Measurements from ENCODE around the gene NPY5R. TPM values are rescaled to one million over a fixed set of nuclear protein-coding genes. Genes with fewer than 3 reads are reported as not detected.

The NPY5R gene
- total RNA-seq, 4 donors from 2014 or later = 1.4 to 2.7 (median 2.0) TPM

GRCh38 chr4:163384926-163385325 lies 41.2 kb downstream of the NPY5R start:
- DNase-seq (ENCODE audit: low spot score in 2 of 2) = no peak
- Histone ChIP-seq H3K36me3 (no peaks in the 10 kb centered on the region), H3K27ac (no peak overlapping the region), H3K27me3 (no peaks in the 10 kb centered on the region), H3K9me3 (no peaks in the 10 kb centered on the region), H3K4me1 (no peaks in the 10 kb centered on the region), H3K4me3 (no peak overlapping the region)
- TF ChIP-seq EP300 (IDR thresholded peaks at IDR 0.05) = no peak
- TF ChIP-seq POLR2A (IDR thresholded peaks at IDR 0.05) = no peak
- TF ChIP-seq, protein P1, sequence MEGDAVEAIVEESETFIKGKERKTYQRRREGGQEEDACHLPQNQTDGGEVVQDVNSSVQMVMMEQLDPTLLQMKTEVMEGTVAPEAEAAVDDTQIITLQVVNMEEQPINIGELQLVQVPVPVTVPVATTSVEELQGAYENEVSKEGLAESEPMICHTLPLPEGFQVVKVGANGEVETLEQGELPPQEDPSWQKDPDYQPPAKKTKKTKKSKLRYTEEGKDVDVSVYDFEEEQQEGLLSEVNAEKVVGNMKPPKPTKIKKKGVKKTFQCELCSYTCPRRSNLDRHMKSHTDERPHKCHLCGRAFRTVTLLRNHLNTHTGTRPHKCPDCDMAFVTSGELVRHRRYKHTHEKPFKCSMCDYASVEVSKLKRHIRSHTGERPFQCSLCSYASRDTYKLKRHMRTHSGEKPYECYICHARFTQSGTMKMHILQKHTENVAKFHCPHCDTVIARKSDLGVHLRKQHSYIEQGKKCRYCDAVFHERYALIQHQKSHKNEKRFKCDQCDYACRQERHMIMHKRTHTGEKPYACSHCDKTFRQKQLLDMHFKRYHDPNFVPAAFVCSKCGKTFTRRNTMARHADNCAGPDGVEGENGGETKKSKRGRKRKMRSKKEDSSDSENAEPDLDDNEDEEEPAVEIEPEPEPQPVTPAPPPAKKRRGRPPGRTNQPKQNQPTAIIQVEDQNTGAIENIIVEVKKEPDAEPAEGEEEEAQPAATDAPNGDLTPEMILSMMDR (IDR thresholded peaks at IDR 0.05) = no peak
- no peak for TF ChIP-seq POLR2AphosphoS5 (IDR thresholded peaks at IDR 0.05)

- H3K4me3 ChIP-seq = no peak overlapping the region
- no peaks in the 10 kb centered on the region for H3K27me3 ChIP-seq
- no peaks in the 10 kb centered on the region for H3K9me3 ChIP-seq
- 62% methylated on average over 4 of the region's 4 CpGs for WGBS
- H3K27ac ChIP-seq = no peak overlapping the region
- TF ChIP-seq EP300 (IDR thresholded peaks at IDR 0.05) (no peak), POLR2A (IDR thresholded peaks at IDR 0.05) (no peak), POLR2AphosphoS5 (IDR thresholded peaks at IDR 0.05) (no peak)
- H3K4me1 ChIP-seq = no peaks in the 10 kb centered on the region
- no peak for DNase-seq (ENCODE audit: low spot score in 2 of 2)
- H3K36me3 ChIP-seq = no peaks in the 10 kb centered on the region
These were observed 41.8 kb downstream of the NPY5R start for GRCh38 chr4:163385466-163385865.

DNA sequence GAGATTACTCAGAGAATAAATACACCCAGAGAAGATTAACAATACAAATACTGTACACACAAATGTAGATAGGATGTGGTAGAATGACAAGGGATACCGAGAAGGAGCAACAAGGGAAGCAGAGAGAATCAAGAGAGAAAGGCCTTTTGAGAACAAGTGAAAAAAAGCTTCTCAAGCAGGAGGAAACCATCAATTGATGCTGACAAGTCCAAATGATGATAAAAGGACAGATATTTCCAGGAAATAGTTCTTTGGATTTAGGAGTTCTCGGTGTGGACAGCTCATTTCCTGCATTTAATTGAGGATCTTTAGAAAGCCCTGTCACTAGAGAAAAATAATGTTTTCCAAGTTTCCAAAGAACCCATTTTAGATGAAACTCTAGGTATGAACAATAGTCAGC lies 48.1 kb downstream of the NPY5R start:
- 67% methylated on average over 2 of the region's 2 CpGs for WGBS
- no peaks in the 10 kb centered on the region for H3K27me3 ChIP-seq
- no peak for DNase-seq (ENCODE audit: low spot score in 2 of 2)

DNA sequence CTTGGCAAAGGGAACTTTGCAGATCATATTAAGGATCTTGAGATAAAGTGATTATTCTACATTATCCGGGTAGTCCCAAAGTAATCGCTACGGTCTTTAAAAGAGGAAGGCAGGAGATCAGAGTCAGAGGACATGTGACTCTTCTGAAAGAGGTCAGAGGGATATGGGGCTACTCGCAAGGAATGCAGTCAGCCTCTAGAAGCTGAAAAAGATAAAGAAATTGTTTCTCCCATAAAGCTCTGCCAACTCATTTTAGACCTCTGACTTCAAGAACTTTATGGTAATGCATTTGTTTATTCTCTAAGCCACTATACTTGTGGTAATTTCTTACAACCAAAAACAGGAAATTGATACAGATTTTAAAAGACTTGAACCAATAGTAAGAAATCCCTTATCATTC lies 48.6 kb downstream of the NPY5R start:
- 57% methylated on average over 4 of the region's 4 CpGs for WGBS

More for the DNA sequence above, 48.1 kb downstream of the NPY5R start:
- no peaks in the 10 kb centered on the region for H3K36me3 ChIP-seq
- TF ChIP-seq EP300 (IDR thresholded peaks at IDR 0.05) = no peak
- no peak for TF ChIP-seq POLR2A (IDR thresholded peaks at IDR 0.05)
- TF ChIP-seq POLR2AphosphoS5 (IDR thresholded peaks at IDR 0.05) = no peak
- TF ChIP-seq, protein P1 (IDR thresholded peaks at IDR 0.05) = no peak
- no peak overlapping the region for H3K4me3 ChIP-seq
- H3K9me3 ChIP-seq = no peaks in the 10 kb centered on the region
- no peak overlapping the region for H3K27ac ChIP-seq
- no peaks in the 10 kb centered on the region for H3K4me1 ChIP-seq

DNA sequence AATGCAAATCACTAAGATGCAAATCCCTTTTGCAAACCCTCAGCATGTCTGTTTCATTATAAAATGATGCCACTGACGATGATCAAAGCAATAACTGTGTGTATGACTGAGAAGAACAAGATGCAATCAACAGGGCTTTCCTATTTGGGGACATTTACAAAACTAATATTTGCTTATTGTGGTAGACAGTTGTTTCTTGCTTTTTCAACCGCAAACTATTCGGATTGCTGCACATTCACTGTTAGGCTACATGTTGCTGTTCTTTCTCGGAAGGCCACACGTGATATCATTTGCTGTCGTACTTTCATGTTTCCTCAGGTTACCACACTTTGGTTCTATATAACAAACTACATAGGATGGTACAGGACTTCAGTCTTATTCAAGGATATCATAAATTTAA lies 49.8 kb downstream of the NPY5R start:
- no peak for DNase-seq (ENCODE audit: low spot score in 2 of 2)
- Histone ChIP-seq H3K9me3 (no peaks in the 10 kb centered on the region), H3K36me3 (no peaks in the 10 kb centered on the region), H3K27me3 (no peaks in the 10 kb centered on the region), H3K27ac (no peak overlapping the region), H3K4me3 (no peak overlapping the region), H3K4me1 (no peaks in the 10 kb centered on the region)
- WGBS = 91% methylated on average over 6 of the region's 6 CpGs
- TF ChIP-seq, protein P1 (IDR thresholded peaks at IDR 0.05) = no peak
- TF ChIP-seq POLR2A (IDR thresholded peaks at IDR 0.05) (no peak), EP300 (IDR thresholded peaks at IDR 0.05) (no peak), POLR2AphosphoS5 (IDR thresholded peaks at IDR 0.05) (no peak)

More for the DNA sequence above, 48.6 kb downstream of the NPY5R start:
- no peaks in the 10 kb centered on the region for H3K9me3 ChIP-seq
- no peak overlapping the region for H3K4me3 ChIP-seq
- no peaks in the 10 kb centered on the region for H3K4me1 ChIP-seq
- no peak for DNase-seq (ENCODE audit: low spot score in 2 of 2)
- H3K27me3 ChIP-seq = no peaks in the 10 kb centered on the region
- TF ChIP-seq, protein P1 (IDR thresholded peaks at IDR 0.05) = no peak
- TF ChIP-seq POLR2AphosphoS5 (IDR thresholded peaks at IDR 0.05) (no peak), EP300 (IDR thresholded peaks at IDR 0.05) (no peak), POLR2A (IDR thresholded peaks at IDR 0.05) (no peak)
- H3K27ac ChIP-seq = no peak overlapping the region
- no peaks in the 10 kb centered on the region for H3K36me3 ChIP-seq

DNA sequence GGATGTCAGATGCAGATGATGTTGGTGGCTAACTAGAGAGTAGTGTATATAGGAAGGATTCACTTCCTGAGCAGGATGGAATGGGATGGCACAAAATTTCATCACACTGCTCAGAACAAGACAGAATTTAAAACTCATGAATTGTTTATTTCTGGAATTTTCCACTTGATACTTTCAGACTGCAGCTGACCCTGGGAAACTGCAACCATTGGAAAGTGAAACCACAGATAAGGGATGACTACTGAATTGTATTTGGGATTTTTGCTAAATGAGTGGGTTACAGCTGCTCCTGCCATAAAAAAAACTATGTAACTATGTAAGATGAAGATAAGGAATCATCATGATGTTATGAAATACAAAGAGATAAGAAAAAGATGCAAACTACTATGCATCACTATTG lies 51.4 kb downstream of the NPY5R start:
- H3K4me1 ChIP-seq = no peaks in the 10 kb centered on the region
- TF ChIP-seq, protein P1 (IDR thresholded peaks at IDR 0.05) = no peak
- TF ChIP-seq POLR2A (IDR thresholded peaks at IDR 0.05) (no peak), EP300 (IDR thresholded peaks at IDR 0.05) (no peak), POLR2AphosphoS5 (IDR thresholded peaks at IDR 0.05) (no peak)
- H3K27ac ChIP-seq = no peak overlapping the region
- no peak overlapping the region for H3K4me3 ChIP-seq
- DNase-seq (ENCODE audit: low spot score in 2 of 2) = no peak
- H3K36me3 ChIP-seq = no peaks in the 10 kb centered on the region
- H3K9me3 ChIP-seq = no peaks in the 10 kb centered on the region
- H3K27me3 ChIP-seq = no peaks in the 10 kb centered on the region

All from suprapubic skin (tissue), 4 donors.